Endothelial cell (in vitro differentiated cells): ENCODE measurements around the gene NKAIN2. TPM values are rescaled to one million over a fixed set of nuclear protein-coding genes. Genes with fewer than 3 reads are reported as not detected.

Experiments used
- DNase-seq: peaks from one replicate; pipeline ENCODE4 v3.0.0; 2021; ENCODE audit warnings: low spot score
- H3K27ac Mint-ChIP-seq: one replicate; pipeline ENCODE4 v1.8.0; 2021; ENCODE audit warnings: mixed read lengths, inconsistent platforms; ENCODE audit not compliant: unreplicated experiment
- H3K27me3 Mint-ChIP-seq: one replicate; pipeline ENCODE4 v1.8.0; 2021; ENCODE audit warnings: mild to moderate bottlenecking, moderate library complexity, mixed read lengths, inconsistent platforms; ENCODE audit not compliant: unreplicated experiment
- H3K36me3 Mint-ChIP-seq: one replicate; pipeline ENCODE4 v1.8.0; 2021; ENCODE audit warnings: mild to moderate bottlenecking, low read depth, mixed read lengths, inconsistent platforms; ENCODE audit not compliant: unreplicated experiment
- H3K4me1 Mint-ChIP-seq: one replicate; pipeline ENCODE4 v1.8.0; 2021; ENCODE audit warnings: mild to moderate bottlenecking, mixed read lengths, inconsistent platforms; ENCODE audit not compliant: unreplicated experiment
- H3K4me3 Mint-ChIP-seq: one replicate; pipeline ENCODE4 v1.8.0; 2021; ENCODE audit warnings: mild to moderate bottlenecking, mixed read lengths, inconsistent platforms; ENCODE audit not compliant: unreplicated experiment
- H3K9me3 Mint-ChIP-seq: one replicate; pipeline ENCODE4 v1.8.0; 2021; ENCODE audit warnings: mixed read lengths, inconsistent platforms; ENCODE audit not compliant: unreplicated experiment
- total RNA-seq: library from RNA; stranded (reverse); fragmentation: NEBNext Ultra II Directional; extraction: Animal tissue kit (Norgen Biotek cat#: 25700); gene quantifications from one replicate; pipeline ENCODE4 v1.2.1, GENCODE V29; 2021; ENCODE audit not compliant: unreplicated experiment
- TF ChIP-seq, protein P1 (sequence below): fragments of 200-600 bp; sonication (generic); IDR thresholded peaks from one replicate; pipeline ENCODE4 v1.5.0; 2021; ENCODE audit warnings: antibody characterized with exemption; ENCODE audit not compliant: unreplicated experiment

Gene NKAIN2
- total RNA-seq, 1 donor from 2014 or later = 9.5 TPM

DNA sequence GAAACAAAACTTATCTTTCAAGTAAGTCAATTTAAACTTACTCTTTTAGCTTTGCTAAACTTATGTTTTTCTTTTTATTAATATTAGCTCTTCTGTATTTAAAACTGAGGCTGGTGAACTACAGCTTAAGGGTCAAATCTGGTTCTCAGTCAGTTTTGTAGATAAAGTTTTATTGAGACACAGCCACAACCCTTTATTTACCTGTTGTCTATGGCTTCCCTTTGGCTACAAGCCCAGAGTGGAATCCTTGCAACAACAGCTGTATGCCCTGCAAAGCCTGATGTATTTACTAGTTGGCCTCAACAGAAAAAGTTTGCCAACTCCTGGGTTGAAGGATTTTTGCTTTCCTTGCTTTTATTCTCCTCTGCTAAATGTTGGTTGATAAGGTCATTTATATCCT, 667.1 kb downstream of the NKAIN2 start:
- no peaks in the 10 kb centered on the region for H3K36me3 Mint-ChIP-seq
- no peaks in the 10 kb centered on the region for H3K9me3 Mint-ChIP-seq

GRCh38 chr6:124475176-124475575, 671.5 kb downstream of the NKAIN2 start:
- no peak overlapping the region for H3K4me3 Mint-ChIP-seq
- TF ChIP-seq, protein P1, sequence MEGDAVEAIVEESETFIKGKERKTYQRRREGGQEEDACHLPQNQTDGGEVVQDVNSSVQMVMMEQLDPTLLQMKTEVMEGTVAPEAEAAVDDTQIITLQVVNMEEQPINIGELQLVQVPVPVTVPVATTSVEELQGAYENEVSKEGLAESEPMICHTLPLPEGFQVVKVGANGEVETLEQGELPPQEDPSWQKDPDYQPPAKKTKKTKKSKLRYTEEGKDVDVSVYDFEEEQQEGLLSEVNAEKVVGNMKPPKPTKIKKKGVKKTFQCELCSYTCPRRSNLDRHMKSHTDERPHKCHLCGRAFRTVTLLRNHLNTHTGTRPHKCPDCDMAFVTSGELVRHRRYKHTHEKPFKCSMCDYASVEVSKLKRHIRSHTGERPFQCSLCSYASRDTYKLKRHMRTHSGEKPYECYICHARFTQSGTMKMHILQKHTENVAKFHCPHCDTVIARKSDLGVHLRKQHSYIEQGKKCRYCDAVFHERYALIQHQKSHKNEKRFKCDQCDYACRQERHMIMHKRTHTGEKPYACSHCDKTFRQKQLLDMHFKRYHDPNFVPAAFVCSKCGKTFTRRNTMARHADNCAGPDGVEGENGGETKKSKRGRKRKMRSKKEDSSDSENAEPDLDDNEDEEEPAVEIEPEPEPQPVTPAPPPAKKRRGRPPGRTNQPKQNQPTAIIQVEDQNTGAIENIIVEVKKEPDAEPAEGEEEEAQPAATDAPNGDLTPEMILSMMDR = no peak
- peaks cover 6% of the 10 kb centered on the region for H3K4me1 Mint-ChIP-seq
- H3K36me3 Mint-ChIP-seq = no peaks in the 10 kb centered on the region
- no peak overlapping the region for H3K27ac Mint-ChIP-seq
- no peaks in the 10 kb centered on the region for H3K9me3 Mint-ChIP-seq
- no peak for DNase-seq
- no peaks in the 10 kb centered on the region for H3K27me3 Mint-ChIP-seq

More for the DNA sequence above, 667.1 kb downstream of the NKAIN2 start:
- no peak for DNase-seq
- H3K27ac Mint-ChIP-seq = no peak overlapping the region
- H3K4me1 Mint-ChIP-seq = peaks cover 3% of the 10 kb centered on the region
- no peak overlapping the region for H3K4me3 Mint-ChIP-seq
- TF ChIP-seq, protein P1 = no peak
- no peaks in the 10 kb centered on the region for H3K27me3 Mint-ChIP-seq

DNA sequence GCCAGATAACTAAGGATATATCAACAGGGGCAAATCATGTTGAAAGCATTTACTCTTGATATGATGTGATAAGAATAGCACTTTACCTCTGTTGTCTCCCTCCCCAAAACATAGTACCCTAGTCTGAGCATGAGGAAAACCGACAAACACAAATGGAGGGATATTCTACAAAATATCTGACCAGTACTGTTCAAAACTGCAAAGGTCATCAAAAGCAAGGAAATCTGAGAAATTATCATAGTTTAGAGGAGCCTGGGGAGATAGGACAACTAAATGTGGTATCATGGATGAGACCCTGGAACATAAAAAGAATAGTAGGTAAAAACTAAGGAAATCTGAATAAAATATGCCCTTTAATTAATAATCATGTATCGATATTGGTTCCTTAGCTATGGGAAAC, 675.2 kb downstream of the NKAIN2 start:
- Mint-ChIP-seq H3K9me3 (no peaks in the 10 kb centered on the region), H3K4me3 (no peak overlapping the region), H3K36me3 (no peaks in the 10 kb centered on the region), H3K27ac (no peak overlapping the region), H3K27me3 (no peaks in the 10 kb centered on the region), H3K4me1 (peaks cover 3% of the 10 kb centered on the region)
- no peak for DNase-seq
- TF ChIP-seq, protein P1 = no peak

DNA sequence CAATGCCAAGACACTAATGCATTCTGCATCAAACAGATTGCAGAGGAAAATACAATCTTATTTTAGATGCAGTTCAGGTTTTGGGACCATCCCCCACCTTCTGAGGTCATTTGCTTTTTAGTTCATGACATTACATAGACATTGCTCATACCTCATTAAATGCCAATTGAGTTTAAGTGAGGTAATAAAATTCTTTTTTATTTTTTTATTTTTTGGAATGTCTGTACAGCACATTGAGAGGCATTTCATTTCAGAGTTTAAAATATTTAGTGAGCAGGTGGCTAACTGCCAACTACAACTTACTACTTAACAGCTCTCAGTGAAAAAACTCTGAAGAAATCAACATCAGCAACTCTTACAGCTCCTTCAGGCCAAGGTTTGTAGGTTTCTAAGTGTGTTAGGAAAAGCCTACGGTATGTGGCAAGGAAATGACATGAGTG, 676.3 kb downstream of the NKAIN2 start:
- Mint-ChIP-seq H3K4me3 (no peak overlapping the region), H3K27ac (no peak overlapping the region), H3K36me3 (no peaks in the 10 kb centered on the region), H3K4me1 (peaks cover 3% of the 10 kb centered on the region), H3K27me3 (no peaks in the 10 kb centered on the region), H3K9me3 (no peaks in the 10 kb centered on the region)
- no peak for DNase-seq
- TF ChIP-seq, protein P1 = no peak

GRCh38 chr6:124482071-124482491, 678.4 kb downstream of the NKAIN2 start:
- no peaks in the 10 kb centered on the region for H3K27me3 Mint-ChIP-seq
- peaks cover 3% of the 10 kb centered on the region for H3K4me1 Mint-ChIP-seq
- H3K9me3 Mint-ChIP-seq = no peaks in the 10 kb centered on the region
- DNase-seq = no peak
- no peak overlapping the region for H3K4me3 Mint-ChIP-seq
- no peaks in the 10 kb centered on the region for H3K36me3 Mint-ChIP-seq
- TF ChIP-seq, protein P1 = no peak
- H3K27ac Mint-ChIP-seq = no peak overlapping the region
